Activated T-cell treated with anti-CD3 and anti-CD28 coated beads for 1 hour (primary cell): ENCODE measurements around the gene SLC22A15.
"Not testable (repeated sequence)": the region's sequence is repeated elsewhere in the genome, so short reads cannot be mapped to it uniquely, and the experiment has no call there.

Source experiments
- DNase-seq: peaks from one replicate; pipeline ENCODE4 v3.0.0-alpha.2; 2020; ENCODE audit warnings: low read depth

SLC22A15 gene

DNA sequence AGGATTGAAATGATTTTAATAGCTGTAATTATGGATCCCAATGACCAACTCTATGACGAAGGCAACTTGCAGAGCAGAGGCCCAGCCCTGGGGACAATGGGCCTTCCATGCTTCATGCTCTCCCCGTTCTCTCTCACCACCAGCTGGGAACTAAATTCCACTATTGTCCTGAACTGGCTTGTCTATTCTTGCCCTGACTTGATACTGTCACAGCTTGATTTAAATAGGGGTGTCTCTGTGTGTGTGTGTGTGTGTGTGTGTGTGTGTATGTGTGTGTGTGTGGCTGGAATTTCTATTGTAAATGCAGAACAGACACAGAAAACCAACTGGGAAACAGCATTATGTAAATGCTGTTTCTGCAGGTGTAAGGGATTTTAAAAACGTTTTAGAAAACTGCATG lies 57.0 kb downstream of the SLC22A15 start:
- DNase-seq = no peak

DNA sequence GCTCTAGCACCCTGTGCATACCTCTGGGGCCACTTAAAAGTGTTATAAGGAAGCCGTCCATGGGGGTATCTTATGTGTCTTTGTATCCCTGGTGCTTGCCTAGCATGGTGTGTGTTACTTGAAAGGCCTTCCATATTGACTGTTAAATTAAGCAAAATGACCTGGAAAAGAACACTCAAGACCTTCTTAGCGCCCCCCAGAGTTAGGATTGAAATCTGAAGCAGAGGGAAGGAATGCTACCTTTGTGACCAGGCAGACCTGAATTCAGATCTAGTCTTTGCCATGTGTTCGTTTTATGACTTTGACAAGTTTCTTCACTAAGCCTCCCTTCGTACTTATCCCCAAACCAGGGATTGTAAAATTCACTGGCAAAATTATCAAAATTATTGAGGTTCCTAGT lies 59.9 kb downstream of the SLC22A15 start:
- no peak for DNase-seq

DNA sequence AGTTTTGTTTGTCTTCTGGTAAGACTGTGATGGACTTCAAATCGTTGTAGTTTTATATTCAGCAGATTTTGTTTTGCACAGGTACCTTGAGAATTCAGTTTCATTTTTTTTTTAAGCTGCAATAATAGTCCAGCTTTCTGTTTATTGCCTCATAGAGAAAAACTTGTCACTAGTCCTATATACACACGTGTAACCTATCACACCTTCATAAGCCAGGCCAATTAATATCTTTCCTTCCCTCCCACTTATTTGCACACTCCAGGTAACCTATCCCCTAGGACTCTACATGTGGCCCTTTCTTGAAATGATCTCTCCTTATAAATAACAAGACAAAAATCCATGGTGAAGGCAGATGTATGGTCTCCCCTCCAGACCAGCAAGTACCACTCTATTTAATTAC lies 62.4 kb downstream of the SLC22A15 start:
- DNase-seq = no peak

DNA sequence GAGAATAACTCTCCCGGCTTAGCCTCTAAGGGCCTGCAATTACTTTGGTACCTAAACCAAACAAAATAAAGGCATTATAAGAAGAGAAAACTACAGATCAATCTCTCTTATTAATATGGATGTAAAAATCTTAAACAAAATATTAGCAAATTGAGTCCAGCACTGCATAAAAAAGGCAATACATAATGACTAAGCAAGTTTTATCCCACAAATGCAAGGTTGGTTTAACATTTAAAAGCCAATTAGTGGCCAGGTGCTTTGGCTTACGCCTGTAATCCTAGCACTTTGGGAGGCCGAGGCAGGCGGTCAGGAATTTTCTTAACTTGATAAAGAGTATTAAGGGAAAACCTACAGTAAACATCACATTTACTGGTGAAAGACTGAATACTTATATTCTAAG lies 67.8 kb downstream of the SLC22A15 start:
- DNase-seq = no peak

DNA sequence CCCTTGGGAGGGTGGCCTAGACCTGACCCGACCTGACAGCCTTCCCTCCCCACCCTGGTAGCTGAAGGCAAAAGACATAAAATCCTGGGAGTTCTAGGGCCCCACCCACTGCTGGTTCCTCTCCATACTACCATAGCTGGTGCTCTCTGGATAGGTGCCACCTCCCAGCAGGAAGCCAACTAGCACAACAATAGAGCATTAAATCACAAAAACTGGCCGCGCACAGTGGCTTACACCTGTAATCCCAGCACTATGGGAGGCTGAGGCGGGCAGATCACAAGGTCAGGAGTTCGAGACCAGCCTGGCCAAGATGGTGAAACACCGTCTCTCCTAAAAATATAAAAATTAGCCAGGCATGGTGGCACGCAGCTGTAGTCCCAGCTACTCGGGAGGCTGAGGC lies 70.6 kb downstream of the SLC22A15 start:
- not testable (repeated sequence) for DNase-seq

DNA sequence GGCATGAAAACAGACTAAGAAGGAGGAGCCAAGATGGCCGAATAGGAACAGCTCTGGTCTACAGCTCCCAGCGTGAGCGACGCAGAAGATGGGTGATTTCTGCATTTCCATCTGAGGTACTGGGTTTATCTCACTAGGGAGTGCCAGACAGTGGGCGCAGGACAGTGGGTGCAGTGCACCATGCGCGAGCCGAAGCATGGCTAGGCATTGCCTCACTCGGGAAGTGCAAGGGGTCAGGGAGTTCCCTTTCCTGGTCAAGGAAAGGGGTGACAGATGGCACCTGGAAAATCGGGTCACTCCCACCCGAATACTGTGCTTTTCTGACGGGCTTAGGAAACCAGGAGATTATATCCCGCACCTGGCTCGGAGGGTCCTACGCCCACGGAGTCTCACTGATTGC lies 75.6 kb downstream of the SLC22A15 start:
- DNase-seq = not testable (repeated sequence)

DNA sequence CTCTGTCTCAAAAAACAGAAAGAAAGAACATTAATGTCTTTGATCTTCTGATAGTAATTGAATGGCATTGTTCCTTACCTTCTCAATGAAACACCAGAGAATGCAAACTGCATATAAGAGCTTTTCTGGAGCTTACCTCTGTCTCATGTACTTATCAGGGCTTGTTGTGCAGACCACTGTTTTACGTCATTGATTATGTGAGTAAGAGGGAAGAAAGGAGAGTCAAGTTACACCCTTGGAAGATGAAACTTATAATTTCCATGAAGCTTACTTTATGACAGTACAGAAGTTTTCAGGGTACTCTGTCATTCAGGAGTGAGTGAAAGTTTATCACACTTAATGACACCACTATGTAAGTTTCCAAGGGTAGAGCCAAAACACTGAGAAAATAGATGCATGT lies 85.9 kb downstream of the SLC22A15 start:
- DNase-seq = no peak

DNA sequence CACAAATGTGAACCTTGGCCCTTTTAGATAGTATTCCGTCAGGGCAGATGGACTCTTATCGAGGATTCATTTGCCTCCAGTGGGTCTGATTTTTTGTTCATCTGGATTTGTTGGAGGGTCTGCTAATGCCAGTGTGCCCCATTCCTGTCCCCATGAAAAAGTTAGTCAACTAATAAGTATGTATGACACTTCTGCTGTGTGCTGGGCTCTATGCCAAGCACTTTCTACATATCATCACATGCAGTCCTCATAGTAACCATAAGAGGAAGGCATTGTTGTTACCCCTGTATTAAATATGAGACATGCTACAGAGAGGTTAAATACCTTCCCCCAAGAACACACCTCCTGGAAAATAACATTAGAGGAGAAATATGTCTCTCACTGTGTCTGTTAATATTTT lies 88.3 kb downstream of the SLC22A15 start:
- no peak for DNase-seq

DNA sequence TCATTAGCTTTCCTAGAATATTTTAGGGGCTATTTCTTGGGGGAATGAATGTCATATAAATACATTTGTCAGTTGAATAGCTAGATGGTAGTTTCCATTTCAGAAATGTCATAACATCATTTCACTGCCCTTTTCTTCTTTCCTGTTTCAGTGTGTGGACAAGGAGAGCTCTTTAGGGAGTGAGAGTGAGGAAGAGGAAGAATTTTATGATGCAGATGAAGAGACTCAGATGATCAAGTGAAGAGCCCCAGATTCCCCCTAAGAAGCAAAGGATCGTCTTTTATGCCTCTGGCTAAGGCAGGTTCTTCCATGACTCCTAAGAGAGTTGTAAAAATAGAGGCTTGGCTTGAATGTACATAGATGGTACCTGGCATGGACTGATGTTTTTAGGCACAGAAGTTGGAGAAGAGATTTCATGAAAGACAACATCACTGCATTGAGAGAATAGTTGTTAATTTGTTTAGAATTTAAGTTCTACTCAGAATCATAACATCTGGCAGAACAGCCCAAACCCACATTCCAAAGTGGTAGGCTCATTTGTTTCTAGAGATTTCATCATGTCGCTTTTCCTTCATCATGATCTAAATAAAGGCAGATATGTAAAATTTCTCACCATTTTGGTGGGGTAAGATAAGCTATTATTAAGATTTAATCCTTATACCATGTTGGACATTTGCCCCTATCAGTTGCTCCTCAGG lies 90.7 kb downstream of the SLC22A15 start:
- DNase-seq = no peak

DNA sequence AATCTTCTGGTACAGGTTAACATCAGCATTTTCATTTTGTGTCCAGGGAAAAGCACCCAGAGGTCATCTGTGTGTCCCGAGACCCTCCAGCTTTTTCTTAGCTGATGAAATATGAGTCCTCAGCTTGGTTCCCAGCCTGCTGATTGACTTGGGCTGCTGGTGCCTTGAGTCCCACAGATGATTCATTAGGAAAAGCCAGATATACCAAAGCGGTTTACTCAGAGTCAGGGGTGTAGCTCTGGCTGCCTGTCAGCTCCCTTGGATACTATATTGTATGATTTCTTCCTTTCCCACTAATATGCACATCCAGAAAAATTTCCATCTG lies 91.2 kb downstream of the SLC22A15 start:
- no peak for DNase-seq

DNA sequence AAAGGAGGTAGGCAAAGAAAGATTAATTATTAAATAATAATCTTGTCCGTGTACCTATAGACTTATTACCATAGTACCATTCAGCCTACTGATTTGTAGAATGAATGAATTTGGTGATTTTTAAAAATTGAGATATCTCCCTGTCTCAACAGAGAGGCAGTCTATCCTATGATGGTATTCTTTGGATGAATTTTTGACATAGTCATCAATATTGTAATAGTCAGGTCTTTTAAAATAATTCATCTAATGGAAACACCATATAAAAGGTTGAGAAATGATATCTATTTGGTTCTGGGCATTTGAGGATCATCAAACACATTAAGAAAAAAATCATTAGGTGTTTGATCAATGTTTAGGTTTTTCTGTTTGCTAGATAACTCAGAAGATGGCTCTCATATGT lies 99.3 kb downstream of the SLC22A15 start:
- no peak for DNase-seq

DNA sequence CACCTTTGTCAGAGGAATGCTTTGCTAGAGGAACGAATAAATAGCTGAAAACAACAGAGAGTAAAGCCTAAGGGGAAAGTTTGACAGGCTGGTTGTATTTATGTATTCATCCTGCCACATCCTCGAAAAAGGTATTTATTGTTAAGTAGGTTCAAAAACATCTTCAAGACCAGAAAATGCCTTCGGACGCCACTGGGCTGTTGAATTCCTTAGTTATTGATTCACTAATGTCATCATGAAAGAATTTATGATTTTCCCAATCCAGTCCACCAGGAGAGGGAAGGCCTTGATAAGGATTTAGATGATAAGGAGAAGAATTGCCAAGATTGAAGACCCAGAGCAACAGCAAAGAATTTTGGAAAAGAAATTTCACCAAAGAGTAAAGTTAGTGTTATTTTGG lies 99.7 kb downstream of the SLC22A15 start:
- DNase-seq = no peak

DNA sequence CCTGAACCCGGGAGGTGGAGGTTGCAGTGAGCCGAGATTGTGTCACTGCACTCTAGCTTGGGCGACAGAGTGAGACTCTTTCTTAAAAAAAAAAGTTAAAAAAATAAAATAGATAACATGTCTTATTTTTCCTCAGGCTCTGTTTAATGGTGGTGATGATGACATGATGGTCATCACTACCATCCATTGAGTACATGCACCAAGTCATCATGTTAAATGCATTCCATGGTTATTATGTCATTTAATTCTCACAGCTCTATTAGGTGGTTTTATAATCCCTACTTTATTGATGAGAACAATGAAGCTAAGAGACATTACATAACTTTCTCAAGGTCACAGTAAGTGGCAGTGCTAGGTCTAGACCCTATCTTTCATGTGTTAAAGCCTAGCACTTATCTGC lies 100.5 kb downstream of the SLC22A15 start:
- no peak for DNase-seq

DNA sequence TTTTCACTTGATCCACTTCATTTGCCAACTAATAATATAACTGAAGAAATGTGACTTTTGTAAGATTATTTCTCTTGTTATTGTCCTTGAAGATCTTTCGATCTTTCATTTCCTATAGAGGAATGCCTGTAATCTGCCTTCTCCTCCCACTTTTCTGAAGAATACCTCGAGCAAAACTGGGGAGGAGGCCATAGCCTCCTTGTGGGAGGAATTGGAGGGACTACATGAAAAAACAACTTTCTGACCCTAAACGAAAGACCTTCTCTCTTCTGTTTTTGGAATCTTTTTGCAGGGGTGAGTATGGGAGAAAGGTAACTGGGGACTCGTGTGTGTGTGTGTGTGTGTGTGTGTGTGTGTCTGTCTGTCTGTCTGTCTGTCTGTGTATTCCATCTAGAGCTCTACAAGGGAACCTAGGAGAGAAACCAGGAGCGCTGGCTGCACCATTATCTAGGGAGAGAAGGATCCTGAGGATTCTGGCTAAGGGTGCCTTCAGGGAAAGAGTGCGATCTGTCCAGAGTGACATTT lies 102.4 kb downstream of the SLC22A15 start:
- no peak for DNase-seq

DNA sequence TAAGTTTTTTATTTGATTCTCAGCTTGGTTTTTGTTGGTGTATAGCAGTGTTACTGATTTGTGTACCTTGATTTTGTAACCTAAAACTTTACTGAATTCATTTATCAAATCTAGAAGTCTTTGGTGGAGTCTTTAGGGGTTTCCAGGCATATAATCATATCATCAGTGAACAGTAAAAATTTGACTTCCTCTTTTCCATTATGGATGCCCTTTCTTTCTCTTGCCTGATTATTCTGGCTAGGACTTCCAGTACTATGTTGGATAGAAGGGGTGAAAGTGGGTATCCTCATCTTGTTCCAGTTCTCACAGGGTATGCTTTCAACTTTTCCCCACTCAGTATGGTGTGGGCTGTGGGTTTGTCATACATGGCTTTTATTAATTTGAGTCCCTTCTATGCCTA lies 111.3 kb downstream of the SLC22A15 start:
- DNase-seq = no peak

DNA sequence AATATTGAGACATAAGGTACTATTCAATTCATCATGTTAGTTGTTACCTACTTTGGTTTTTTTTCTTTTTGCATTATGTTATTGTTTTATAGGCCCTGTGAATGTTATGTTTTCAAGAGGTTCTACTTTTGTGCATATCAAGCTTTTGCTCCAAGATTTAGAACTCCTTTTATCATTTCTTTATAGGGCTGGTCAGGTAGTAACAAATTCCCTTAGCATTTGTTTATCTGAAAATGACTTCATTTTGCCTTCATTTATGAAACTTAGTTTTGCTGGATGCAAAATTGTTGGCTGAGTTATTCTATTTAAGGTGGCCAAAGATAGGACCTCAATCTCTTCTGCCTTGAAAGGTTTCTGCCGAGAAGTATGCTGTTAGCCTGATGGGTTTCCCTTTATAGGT lies 113.6 kb downstream of the SLC22A15 start:
- DNase-seq = no peak

DNA sequence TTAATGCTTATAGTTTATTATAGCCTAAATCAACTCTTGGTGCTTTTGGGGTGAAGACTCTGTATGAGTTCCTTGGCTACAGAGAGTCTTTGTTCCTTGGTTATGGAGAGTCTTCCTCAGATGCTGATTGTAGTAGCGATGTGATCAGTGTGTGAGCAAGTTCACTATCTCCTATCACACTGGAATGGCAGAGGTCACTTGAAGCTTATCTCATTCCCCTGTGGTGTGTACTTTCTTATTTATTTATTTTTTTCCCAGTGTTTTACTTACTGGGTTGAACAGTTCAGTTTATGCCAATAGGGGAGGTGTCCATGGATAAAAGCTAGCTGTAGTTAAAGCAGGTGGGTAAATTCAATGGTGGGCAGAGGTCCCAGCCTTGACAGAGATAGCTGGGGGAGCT lies 114.8 kb downstream of the SLC22A15 start:
- no peak for DNase-seq

DNA sequence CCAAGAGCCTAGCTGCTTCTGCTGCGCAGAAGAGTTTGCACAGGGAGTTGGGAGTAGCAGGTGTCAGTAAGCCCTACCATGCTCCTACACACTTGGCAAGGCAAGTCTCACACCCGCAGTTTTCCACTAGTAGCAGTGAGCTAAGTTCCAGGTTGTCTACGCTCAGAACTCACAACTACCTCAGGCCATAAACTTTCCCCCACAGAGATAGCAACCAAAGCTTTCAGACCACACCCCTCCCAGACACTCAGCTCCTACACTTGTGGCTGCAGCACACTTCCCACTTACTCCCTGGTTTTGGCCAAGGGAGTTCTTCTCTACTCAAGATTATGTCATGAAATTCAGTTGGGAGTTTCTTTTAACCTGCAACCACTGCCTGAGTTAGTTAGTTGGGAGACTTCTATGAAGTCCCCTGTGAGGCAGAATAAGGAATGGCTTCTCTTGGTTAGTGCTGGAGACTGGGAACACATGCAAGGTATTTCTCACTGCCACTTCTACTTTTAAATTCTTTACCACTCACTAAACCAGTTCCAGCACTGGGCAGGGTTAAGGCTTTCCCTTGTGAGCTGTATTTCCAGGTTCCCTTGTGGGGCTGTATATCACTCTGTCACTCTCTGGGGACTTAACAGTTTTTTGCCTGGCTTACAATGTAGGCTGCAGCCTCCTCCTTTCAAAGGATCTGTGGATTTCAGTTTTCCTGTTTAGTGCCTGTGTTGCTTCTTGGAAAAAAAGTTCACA lies 116.6 kb downstream of the SLC22A15 start:
- no peak for DNase-seq

DNA sequence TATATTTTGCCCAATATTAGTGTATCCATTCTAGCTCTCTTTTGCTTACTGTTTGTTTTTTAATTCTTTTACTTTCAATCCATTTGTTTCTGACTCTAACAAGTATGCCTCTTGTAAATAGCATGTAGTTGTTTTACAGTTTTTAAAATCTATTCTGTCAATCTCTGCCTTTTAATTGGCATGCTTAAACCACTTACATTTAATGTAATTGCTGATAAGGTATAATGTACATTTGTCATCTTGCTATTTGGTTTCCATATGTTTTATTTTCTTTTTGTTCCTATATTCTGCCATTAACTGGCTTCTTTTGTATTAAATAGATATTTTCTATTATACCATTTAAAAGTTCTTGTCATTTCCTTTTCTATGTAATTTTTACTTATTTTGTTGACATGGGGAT lies 118.7 kb downstream of the SLC22A15 start:
- DNase-seq = no peak

DNA sequence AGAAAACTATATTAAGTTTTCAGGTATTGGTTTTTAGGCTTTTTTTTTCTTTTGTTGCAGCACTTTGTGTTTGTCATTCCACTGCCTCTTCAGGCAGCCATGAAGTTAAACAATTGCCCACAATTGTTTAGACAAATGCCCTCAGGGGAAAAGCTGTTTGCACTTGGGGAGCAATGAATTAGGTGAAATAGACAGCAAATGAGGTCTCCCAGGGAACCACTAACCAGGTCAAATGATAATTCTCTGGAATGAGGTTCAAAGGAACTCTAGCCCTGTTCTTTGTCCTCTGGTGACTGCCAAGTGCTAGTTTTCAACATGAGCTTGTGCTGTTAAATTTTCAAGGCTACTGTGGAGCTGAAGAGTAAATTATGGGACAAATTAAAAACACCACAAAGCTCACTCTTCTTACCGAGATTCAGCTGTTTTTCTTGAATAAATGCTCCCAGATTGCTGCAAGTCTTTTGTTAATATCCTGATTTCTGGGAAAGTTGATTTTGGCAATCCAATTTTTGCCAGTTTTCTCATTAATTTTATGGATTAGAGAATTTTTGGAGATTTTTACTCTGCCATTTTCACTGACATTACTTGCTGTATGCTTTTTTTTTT lies 119.8 kb downstream of the SLC22A15 start:
- DNase-seq = no peak

DNA sequence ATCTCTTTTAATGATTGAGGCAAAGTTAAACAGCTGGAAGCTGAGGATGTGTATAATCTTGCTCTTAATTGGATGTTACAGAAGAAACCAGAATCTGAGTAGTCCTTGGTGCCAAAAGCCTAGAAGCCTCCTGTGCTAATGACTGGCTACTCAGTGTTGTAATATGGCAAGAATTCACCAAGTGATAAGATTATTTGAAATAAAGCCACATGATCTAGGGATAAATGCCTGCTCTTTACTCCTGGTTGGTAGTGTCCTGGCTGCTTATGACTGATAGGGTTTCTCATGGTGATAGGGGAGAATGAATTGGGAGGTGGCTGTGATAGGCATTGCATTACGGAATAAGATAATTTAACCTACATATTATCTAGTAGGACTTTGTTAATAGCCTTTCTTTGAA lies 121.3 kb downstream of the SLC22A15 start:
- no peak for DNase-seq

DNA sequence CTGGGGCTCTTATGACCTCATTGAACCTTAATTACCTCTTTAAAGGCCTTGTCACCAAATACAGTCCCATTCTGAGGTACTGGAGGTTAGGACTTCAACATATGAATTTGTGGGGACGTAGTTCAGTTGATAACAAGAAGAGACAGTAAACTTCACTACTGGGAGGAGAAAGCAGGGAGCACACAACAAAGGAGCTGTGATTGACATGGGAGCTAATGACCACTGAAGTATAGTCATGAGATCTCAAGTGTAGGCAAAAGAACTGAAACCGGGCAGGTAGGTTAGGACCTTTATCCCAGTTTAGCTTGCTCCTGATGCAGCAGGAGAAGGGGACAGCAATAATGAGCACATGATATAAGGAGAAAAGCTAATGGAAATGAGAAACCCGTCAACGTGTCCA lies 123.1 kb downstream of the SLC22A15 start:
- no peak for DNase-seq

DNA sequence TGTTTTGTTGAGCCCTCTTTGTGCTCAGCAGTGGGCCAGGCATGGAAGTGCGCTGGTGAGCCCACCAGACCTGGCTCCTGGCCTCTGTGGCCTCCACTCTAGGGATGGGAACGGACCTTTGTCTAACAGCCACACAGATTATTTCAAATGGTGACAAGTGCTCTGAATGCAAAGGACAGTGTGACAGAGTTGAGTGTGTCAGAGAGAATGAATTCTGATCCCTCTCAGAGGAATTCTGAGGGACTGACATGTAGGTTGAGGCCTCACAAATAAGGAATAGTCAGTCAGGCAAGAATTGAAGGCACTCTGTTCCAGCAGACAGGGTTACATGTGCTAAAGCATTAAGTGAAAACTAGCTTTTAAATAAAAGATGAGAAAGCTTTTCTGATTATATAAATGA lies 123.6 kb downstream of the SLC22A15 start:
- no peak for DNase-seq
